ENCODE results near the gene GTF2E1. TPM values are rescaled to one million over a fixed set of nuclear protein-coding genes. Genes with fewer than 3 reads are reported as not detected.
"Not testable (repeated sequence)": the region's sequence is repeated elsewhere in the genome, so short reads cannot be mapped to it uniquely, and the experiment has no call there.

GTF2E1 gene
- total and polyA plus RNA-seq, 10 of the 15 experiments (the other 5 are each of a cell fraction or from before 2014, with no cell fraction given): 9.2 to 24.9 (median 16.2) TPM

GRCh38 chr3:120730576-120731542 is 11.7 kb upstream of the GTF2E1 start:
- Histone ChIP-seq H4K20me1 (ENCODE audit: control insufficient read depth, insufficient read depth) (no peaks in the 10 kb centered on the region), H3K9me3 (replicated peaks; ENCODE audit: control insufficient read depth, insufficient read depth, low read length) (no peaks in the 10 kb centered on the region; the same call in 2 of the 3 replicates), H2AFZ (ENCODE audit: control insufficient read depth, low read depth, low read length) (no peak overlapping the region), H3K27me3 (replicated peaks in 1 of 2; ENCODE audit: control insufficient read depth in 2 of 2, insufficient read depth in 2 of 2, low read length in 1 of 2) (no peaks in the 10 kb centered on the region), H3K4me3 (no peak overlapping the region), H3K9ac (ENCODE audit: control insufficient read depth, insufficient read depth, low read length) (no peak overlapping the region), H3K27ac (ENCODE audit: control insufficient read depth, insufficient read depth) (no peak overlapping the region), H3K36me3 (ENCODE audit: control insufficient read depth in 2 of 2, insufficient read depth in 2 of 2, low read length in 1 of 2) (peaks cover 0 to 4% of the 10 kb centered on the region in 2 experiments; a peak in 1 of 4 replicates), H3K4me1 (ENCODE audit: control insufficient read depth, insufficient read depth, low read length) (no peaks in the 10 kb centered on the region), H3K4me2 (ENCODE audit: control insufficient read depth, insufficient read depth) (no peak overlapping the region), H3K79me2 (ENCODE audit: control insufficient read depth, insufficient read depth, low read length) (no peaks in the 10 kb centered on the region)
- intact Hi-C loops (cut with micrococcal nuclease; ENCODE audit: unreplicated experiment): no loop called here
- CTCF ChIA-PET: interaction anchor here (0.8 to 1.2 kb wide), 4 partner anchors 8 to 170 kb away, joined by 3 read pairs; no protein-coding TSS in a partner anchor
- no peak for ATAC-seq
- FAIRE-seq: no peak
- in situ Hi-C loops (cut with MboI): no loop called here
- SMC1A ChIA-PET (ENCODE audit: uncharacterized antibody, unreplicated experiment): interaction anchor here (1.3 to 3.7 kb wide), 5 partner anchors 10 to 64 kb away, joined by 4 to 22 read pairs (median 5); no protein-coding TSS in a partner anchor
- BruUV-seq (replicated peaks): no TSS peak
- DNase-seq (ENCODE audit: low read depth, low spot score): no peak
- RAD21 ChIA-PET (ENCODE audit: unreplicated experiment): interaction anchor here (1.0 to 1.5 kb wide), 2 partner anchors 11 to 59 kb away, joined by 3 read pairs; no protein-coding TSS in a partner anchor
- WGBS (ENCODE audit: insufficient coverage, insufficient replicate concordance, low lambda C conversion rate, missing lambda C conversion rate): over 99% methylated on average over 4 of the region's 4 CpGs
- TF ChIP-seq CBFB (IDR thresholded peaks at IDR 0.05; ENCODE audit: low read depth): no peak
- TF ChIP-seq BACH1 (IDR thresholded peaks at IDR 0.05; ENCODE audit: borderline replicate concordance): no peak
- TF ChIP-seq MEF2A (IDR thresholded peaks at IDR 0.05; ENCODE audit: insufficient read depth, low read depth, low read length): no peak
- TF ChIP-seq SRF (IDR thresholded peaks at IDR 0.05; ENCODE audit: low read depth in 2 of 2, low read length in 2 of 2): no peak
- no peak for TF ChIP-seq CEBPB (IDR thresholded peaks at IDR 0.05; ENCODE audit: borderline replicate concordance in 1 of 2, low read depth in 2 of 2, low read length in 2 of 2)
- no peak for TF ChIP-seq ZNF24 (IDR thresholded peaks at IDR 0.05)
- no peak for TF ChIP-seq EZH2 (IDR thresholded peaks at IDR 0.05; ENCODE audit: borderline replicate concordance, control insufficient read depth, low read depth, low read length)
- TF ChIP-seq RELB (IDR thresholded peaks at IDR 0.05; ENCODE audit: low read depth): no peak
- TF ChIP-seq USF1 (IDR thresholded peaks at IDR 0.05; ENCODE audit: borderline replicate concordance, extremely low read length, insufficient read depth, low read depth, low read length): no peak
- TF ChIP-seq MTA3 (IDR thresholded peaks at IDR 0.05; ENCODE audit: borderline replicate concordance, low read length): no peak
- TF ChIP-seq JUNB (IDR thresholded peaks at IDR 0.05): no peak
- no peak for TF ChIP-seq FOS (IDR thresholded peaks at IDR 0.05; ENCODE audit: borderline replicate concordance, extremely low read depth, insufficient read length)
- no peak for TF ChIP-seq KAT2A (conservative IDR thresholded peaks at IDR 0.05; ENCODE audit: control insufficient read depth, low read depth, low read length)
- POLR2A ChIA-PET: no interaction called here

- H3K36me3 ChIP-seq (ENCODE audit: control insufficient read depth in 2 of 2, insufficient read depth in 2 of 2, low read length in 1 of 2); H3K4me1 ChIP-seq (ENCODE audit: control insufficient read depth, insufficient read depth, low read length); H3K4me3 ChIP-seq; ATAC-seq; H3K9ac ChIP-seq (ENCODE audit: control insufficient read depth, insufficient read depth, low read length); H2AFZ ChIP-seq (ENCODE audit: control insufficient read depth, low read depth, low read length); H4K20me1 ChIP-seq (ENCODE audit: control insufficient read depth, insufficient read depth); H3K27ac ChIP-seq (ENCODE audit: control insufficient read depth, insufficient read depth); in situ Hi-C loops (cut with MboI); FAIRE-seq; POLR2A ChIA-PET; H3K4me2 ChIP-seq (ENCODE audit: control insufficient read depth, insufficient read depth); DNase-seq (ENCODE audit: low read depth, low spot score); H3K27me3 ChIP-seq (replicated peaks in 1 of 2; ENCODE audit: control insufficient read depth in 2 of 2, insufficient read depth in 2 of 2, low read length in 1 of 2); BruUV-seq (replicated peaks); RAD21 ChIA-PET (ENCODE audit: unreplicated experiment); H3K9me3 ChIP-seq (replicated peaks; ENCODE audit: control insufficient read depth, insufficient read depth, low read length); intact Hi-C loops (cut with micrococcal nuclease; ENCODE audit: unreplicated experiment): not testable (repeated sequence)
- H3K79me2 ChIP-seq (ENCODE audit: control insufficient read depth, insufficient read depth, low read length): peaks cover 19% of the 10 kb centered on the region
- ChIA-PET CTCF (interaction anchor here (1.0 to 1.2 kb wide), 2 partner anchors 8 to 179 kb away, joined by 3 read pairs; no protein-coding TSS in a partner anchor), SMC1A (ENCODE audit: uncharacterized antibody, unreplicated experiment) (interaction anchor here (2.2 kb wide), 1 partner anchor 14 kb away, joined by 6 read pairs; no protein-coding TSS in a partner anchor)
- 56% methylated on average over 8 of the region's 8 CpGs for WGBS (ENCODE audit: insufficient coverage, insufficient replicate concordance, low lambda C conversion rate, missing lambda C conversion rate)
Measured at GRCh38 chr3:120738006-120738405, 4.5 kb upstream of the GTF2E1 start.
